OCI-LY3 (cell line): ENCODE results near the gene HOXA3.

Experiments
- H2AFZ ChIP-seq: fragments of 200-600, 300-600 bp; shearing (Covaris generic); 2 replicates; pipeline ENCODE4 v1.6.0; 2014; ENCODE audit warnings: antibody characterized with exemption, low read depth, low read length
- H3K27ac ChIP-seq: fragments of 200-600, 300-600 bp; sonication (generic); 2 replicates; pipeline ENCODE4 v1.5.1; 2014; ENCODE audit warnings: mild to moderate bottlenecking, low read length, moderate library complexity, mixed read lengths
- H3K27me3 ChIP-seq: fragments of 200-600, 300-600 bp; sonication (generic); 2 replicates; pipeline ENCODE4 v1.6.1; 2014; ENCODE audit warnings: low read depth, low read length, mixed read lengths
- H3K36me3 ChIP-seq: fragments of 200-600, 300-600 bp; sonication (generic); replicated peaks from 2 replicates; pipeline ENCODE3; 2014; ENCODE audit warnings: low read depth, low read length, mixed read lengths
- H3K4me1 ChIP-seq: fragments of 300-600, 200-600 bp; sonication (generic); 2 replicates; pipeline ENCODE4 v1.6.1; 2014; ENCODE audit warnings: low read length, mixed read lengths
- H3K4me2 ChIP-seq: fragments of 200-600, 300-600 bp; sonication (generic); 2 replicates; pipeline ENCODE4 v1.6.1; 2014; ENCODE audit warnings: low read length, mixed read lengths
- H3K4me3 ChIP-seq: fragments of 300-600, 200-600 bp; sonication (generic); 2 replicates; pipeline ENCODE4 v1.5.1; 2014; ENCODE audit warnings: antibody characterized with exemption, mild to moderate bottlenecking, low read length, moderate library complexity
- H3K79me2 ChIP-seq: fragments of 300-600, 200-600 bp; shearing (Covaris generic); 2 replicates; pipeline ENCODE4 v1.6.1; 2014; ENCODE audit warnings: mild to moderate bottlenecking, low read length, mixed read lengths
- H3K9ac ChIP-seq: fragments of 300-600, 200-600 bp; shearing (Covaris generic); 2 replicates; pipeline ENCODE4 v1.6.0; 2014; ENCODE audit warnings: mild to moderate bottlenecking, low read length, moderate library complexity
- H3K9me3 ChIP-seq: fragments of 200-600, 300-600 bp; shearing (Covaris generic); 2 replicates; pipeline ENCODE4 v1.6.1; 2014; ENCODE audit warnings: low read length, mixed read lengths; ENCODE audit not compliant: insufficient read depth
- H4K20me1 ChIP-seq: fragments of 200-600, 300-600 bp; sonication (generic); 2 replicates; pipeline ENCODE4 v1.6.1; 2016; ENCODE audit warnings: low read length, mixed read lengths; ENCODE audit not compliant: insufficient read depth
- CTCF ChIP-seq: fragments of 200-600, 300-600 bp; sonication (generic); IDR thresholded peaks from 2 replicates; pipeline ENCODE4 v1.5.1; 2014; ENCODE audit warnings: antibody characterized with exemption, low read length, low read depth
- EZH2phosphoT487 ChIP-seq: fragments of 200-600 bp; shearing (Covaris generic); IDR thresholded peaks from 2 replicates; pipeline ENCODE4 v1.6.1; 2018; ENCODE audit warnings: antibody characterized with exemption, mixed run types, low read depth

HOXA3 gene

GRCh38 chr7:27176962-27177794 lies 24.8 kb upstream of the HOXA3 start:
- Histone ChIP-seq H3K27me3 (no peaks in the 10 kb centered on the region), H3K9me3 (no peaks in the 10 kb centered on the region), H3K9ac (no peak overlapping the region), H2AFZ (no peak overlapping the region), H3K36me3 (no peaks in the 10 kb centered on the region), H3K79me2 (no peaks in the 10 kb centered on the region), H3K4me3 (no peak overlapping the region), H3K27ac (no peak overlapping the region), H3K4me1 (no peaks in the 10 kb centered on the region), H4K20me1 (no peaks in the 10 kb centered on the region), H3K4me2 (no peak overlapping the region)
- TF ChIP-seq CTCF (no peak), EZH2phosphoT487 (no peak)

GRCh38 chr7:27176524-27176845 lies 24.1 kb upstream of the HOXA3 start:
- Histone ChIP-seq H3K36me3 (no peaks in the 10 kb centered on the region), H3K79me2 (no peaks in the 10 kb centered on the region), H3K27ac (no peak overlapping the region), H3K4me3 (no peak overlapping the region), H4K20me1 (no peaks in the 10 kb centered on the region), H3K27me3 (no peaks in the 10 kb centered on the region), H3K4me2 (no peak overlapping the region), H3K9me3 (no peaks in the 10 kb centered on the region), H2AFZ (no peak overlapping the region), H3K4me1 (no peaks in the 10 kb centered on the region), H3K9ac (no peak overlapping the region)
- TF ChIP-seq EZH2phosphoT487 (no peak), CTCF (no peak)

GRCh38 chr7:27175626-27176523 lies 23.5 kb upstream of the HOXA3 start:
- TF ChIP-seq EZH2phosphoT487: no peak
- TF ChIP-seq CTCF: no peak
- no peaks in the 10 kb centered on the region for H3K9me3 ChIP-seq
- no peaks in the 10 kb centered on the region for H3K36me3 ChIP-seq
- H3K4me1 ChIP-seq: no peaks in the 10 kb centered on the region
- H3K4me3 ChIP-seq: no peak overlapping the region
- no peak overlapping the region for H3K9ac ChIP-seq
- H3K79me2 ChIP-seq: no peaks in the 10 kb centered on the region
- no peak overlapping the region for H3K4me2 ChIP-seq
- no peak overlapping the region for H3K27ac ChIP-seq
- H2AFZ ChIP-seq: no peak overlapping the region
- no peaks in the 10 kb centered on the region for H3K27me3 ChIP-seq
- no peaks in the 10 kb centered on the region for H4K20me1 ChIP-seq

GRCh38 chr7:27174874-27175625 lies 22.7 kb upstream of the HOXA3 start:
- Histone ChIP-seq H3K79me2 (no peaks in the 10 kb centered on the region), H3K27ac (no peak overlapping the region), H3K9ac (no peak overlapping the region), H2AFZ (no peak overlapping the region), H3K27me3 (no peaks in the 10 kb centered on the region), H3K4me2 (no peak overlapping the region), H3K9me3 (no peaks in the 10 kb centered on the region), H3K4me1 (no peaks in the 10 kb centered on the region), H4K20me1 (no peaks in the 10 kb centered on the region), H3K4me3 (no peak overlapping the region), H3K36me3 (no peaks in the 10 kb centered on the region)
- TF ChIP-seq EZH2phosphoT487: no peak
